Common myeloid progenitor, CD34-positive (primary cell): Measurements from ENCODE around the gene TMEM181.
"Not testable (repeated sequence)": the region's sequence is repeated elsewhere in the genome, so short reads cannot be mapped to it uniquely, and the experiment has no call there.

Source experiments
- CTCF ChIA-PET: fragments of 350-600 bp; sonication (Branson Sonifier 250); formaldehyde crosslinking; loops from one replicate; lab custom pipeline; 2021; ENCODE audit warnings: antibody characterized with exemption; lab: Charles Lee
- POLR2A ChIA-PET: fragments of 350-600 bp; sonication (Branson Sonifier 250); formaldehyde crosslinking; loops from one replicate; lab custom pipeline; 2021; ENCODE audit warnings: antibody characterized with exemption; lab: Charles Lee
- DNase-seq, 3 donors: peaks; one replicate each; pipeline versions ENCODE4 v3.0.0 to v3.0.0-alpha.2; 2013
- H3K27ac ChIP-seq, 2 experiments: 1 replicate in 1 of 2; 2 replicates in 1 of 2; pipeline ENCODE4 v1.7.0; 2013; ENCODE audit warnings: inconsistent platforms in 2 of 2, low read length in 2 of 2, mild to moderate bottlenecking in 2 of 2, low read depth in 1 of 2, moderate library complexity in 1 of 2; ENCODE audit not compliant: severe bottlenecking in 2 of 2, insufficient read depth in 1 of 2, poor library complexity in 1 of 2
- H3K27me3 ChIP-seq, 5 experiments: replicated peaks in 2 of 5; 1 replicate in 3 of 5; 2 replicates in 2 of 5; pipeline versions ENCODE4 v1.6.1 to v1.7.0; 2013; ENCODE audit warnings: low read length in 4 of 5, mild to moderate bottlenecking in 2 of 5, moderate library complexity in 2 of 5, inconsistent platforms in 1 of 5; ENCODE audit not compliant: insufficient read depth in 5 of 5, control insufficient read depth in 4 of 5
- H3K36me3 ChIP-seq, 4 experiments: 1 replicate in 2 of 4; 2 replicates in 2 of 4; pipeline versions ENCODE4 v1.6.1 to v1.7.0; 2013; ENCODE audit warnings: low read length in 3 of 4, control low read depth in 1 of 4, mild to moderate bottlenecking in 1 of 4; ENCODE audit not compliant: control insufficient read depth in 4 of 4, insufficient read depth in 4 of 4
- H3K4me1 ChIP-seq, 4 experiments: 1 replicate in 3 of 4; 2 replicates in 1 of 4; pipeline versions ENCODE4 v1.6.1 to v1.7.1; 2013; ENCODE audit warnings: low read length in 3 of 4, mild to moderate bottlenecking in 3 of 4, control low read depth in 1 of 4, inconsistent platforms in 1 of 4, moderate library complexity in 1 of 4; ENCODE audit not compliant: control insufficient read depth in 4 of 4, insufficient read depth in 4 of 4; ENCODE audit errors: control extremely low read depth in 1 of 4
- H3K4me3 ChIP-seq, 7 experiments: 1 replicate in 4 of 7; 2 replicates in 3 of 7; pipeline versions ENCODE4 v1.5.1 to v1.7.0; 2013; ENCODE audit warnings: mild to moderate bottlenecking in 7 of 7, low read length in 6 of 7, moderate library complexity in 6 of 7, inconsistent platforms in 2 of 7, low read depth in 2 of 7, control low read depth in 1 of 7; ENCODE audit not compliant: insufficient read depth in 4 of 7, control insufficient read depth in 1 of 7; ENCODE audit errors: extremely low read depth in 1 of 7
- H3K9me3 ChIP-seq, 5 experiments: 1 replicate in 4 of 5; 2 replicates in 1 of 5; pipeline versions ENCODE4 v1.6.1 to v1.7.1; 2013; ENCODE audit warnings: low read length in 4 of 5, mild to moderate bottlenecking in 2 of 5, inconsistent platforms in 1 of 5, low read depth in 1 of 5, moderate library complexity in 1 of 5; ENCODE audit not compliant: control insufficient read depth in 4 of 5, insufficient read depth in 2 of 5; ENCODE audit errors: control extremely low read depth in 1 of 5
- WGBS: methylation state at CpG from one replicate; pipeline ENCODE4 v1.1.5; 2013; ENCODE audit not compliant: insufficient coverage; 5-methylcytosine and 5-hydroxymethylcytosine counted together

TMEM181 gene

DNA sequence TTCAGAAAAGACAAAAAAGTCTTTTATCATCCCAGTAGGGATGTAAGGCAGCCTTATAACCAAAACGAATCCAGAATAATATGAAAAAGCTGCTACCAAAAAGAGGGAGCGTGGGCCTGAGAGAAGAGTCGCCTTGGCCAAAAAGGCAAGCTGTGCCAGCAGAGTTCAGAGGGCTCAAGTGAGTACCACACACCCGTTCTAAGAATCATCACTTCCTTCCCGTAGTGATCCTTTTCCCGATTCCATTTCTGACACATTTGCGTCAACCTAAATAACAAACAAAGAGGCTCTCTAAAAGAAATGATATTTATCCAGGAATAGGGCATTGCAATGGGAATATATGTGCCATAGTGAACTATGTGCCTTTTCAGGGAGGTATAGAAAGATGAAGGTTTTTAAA lies 3.8 kb upstream of the TMEM181 start:
- no peak overlapping the region for H3K27ac ChIP-seq
- CTCF ChIA-PET, result no interaction called here
- WGBS, result 100% methylated on average over 2 of the region's 7 CpGs
- H3K36me3 ChIP-seq, result no peaks in the 10 kb centered on the region
- no peaks in the 10 kb centered on the region for H3K9me3 ChIP-seq
- POLR2A ChIA-PET, result no interaction called here
- no peak overlapping the region for H3K4me3 ChIP-seq
- H3K4me1 ChIP-seq, result peaks cover 0 to 22% (median 16%) of the 10 kb centered on the region in 4 experiments
- no peak for DNase-seq
- no peaks in the 10 kb centered on the region for H3K27me3 ChIP-seq

- H3K9me3 ChIP-seq, H3K36me3 ChIP-seq, H3K27me3 ChIP-seq, DNase-seq, H3K27ac ChIP-seq, H3K4me3 ChIP-seq: not testable (repeated sequence)
- POLR2A ChIA-PET, result interaction anchor here (0.6 kb wide), 1 partner anchor 33 kb away, joined by 3 read pairs; no protein-coding TSS in a partner anchor
- WGBS, result 97% methylated on average over 3 of the region's 3 CpGs
- peaks cover 0 to 32% (median 26%) of the 10 kb centered on the region in 4 experiments for H3K4me1 ChIP-seq
- CTCF ChIA-PET, result interaction anchor here (1.3 to 2.1 kb wide), 3 partner anchors 9 to 14 kb away, joined by 3 to 7 read pairs (median 4); no protein-coding TSS in a partner anchor
These were observed 2.8 kb upstream of the TMEM181 start for GRCh38 chr6:158557110-158557509.

- H3K27me3 ChIP-seq, result no peaks in the 10 kb centered on the region
- DNase-seq, result no peak
- H3K9me3 ChIP-seq, result no peaks in the 10 kb centered on the region
- peaks cover 0 to 35% (median 28%) of the 10 kb centered on the region in 4 experiments for H3K4me1 ChIP-seq
- peaks cover 0 to 7% (median 0%) of the 10 kb centered on the region in 4 experiments for H3K36me3 ChIP-seq
- ChIA-PET POLR2A (no interaction called here), CTCF (interaction anchor here (1.3 to 2.1 kb wide), 4 partner anchors 10 to 15 kb away, joined by 3 to 7 read pairs (median 4); no protein-coding TSS in a partner anchor)
- WGBS, result 96% methylated on average over 5 of the region's 5 CpGs
- no peak overlapping the region for H3K4me3 ChIP-seq
- H3K27ac ChIP-seq, result no peak overlapping the region
These were observed 2.0 kb upstream of the TMEM181 start for GRCh38 chr6:158557927-158558326.

DNA sequence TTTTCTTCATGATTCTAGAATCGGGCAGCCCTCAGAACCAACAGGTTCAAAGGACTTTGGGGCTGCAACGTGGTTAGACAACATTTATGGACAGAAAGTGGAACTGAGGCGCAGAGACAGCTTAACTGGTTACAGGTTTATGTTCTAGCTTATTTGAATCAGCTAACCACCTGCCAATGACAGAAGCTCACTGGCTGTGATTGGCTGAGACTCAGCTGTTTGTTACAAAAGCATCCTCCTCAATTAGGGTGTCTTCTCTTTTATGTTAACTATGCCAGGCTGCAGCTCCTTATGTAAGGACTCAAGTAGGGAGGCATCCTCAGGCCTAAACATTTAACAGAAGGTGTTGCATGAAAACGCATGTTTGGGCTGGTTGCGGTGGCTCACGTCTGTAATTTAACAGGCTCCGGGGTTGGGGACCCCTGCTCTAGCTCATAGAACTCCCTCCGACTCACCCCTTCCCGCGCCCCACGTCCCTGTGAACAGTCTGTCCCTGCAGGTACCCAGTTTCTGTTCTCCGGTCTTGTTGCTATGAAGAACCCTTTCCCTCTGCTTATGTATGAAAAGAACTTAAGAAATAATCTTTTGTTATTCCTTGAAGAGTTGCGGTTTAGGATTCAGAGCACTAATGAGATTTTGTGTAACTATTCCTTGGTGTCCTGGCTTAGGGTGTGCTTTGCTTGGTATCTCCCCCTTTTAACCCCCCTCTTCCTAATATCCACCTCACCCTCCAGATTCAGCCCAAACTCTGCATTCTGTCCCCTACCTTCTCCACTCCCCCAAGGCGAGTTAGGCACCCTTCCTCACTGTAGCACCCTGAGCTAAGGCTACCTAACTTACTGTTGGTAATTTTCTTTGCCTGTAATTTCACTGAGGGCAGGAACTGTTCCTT lies 1.2 kb upstream of the TMEM181 start:
- H3K4me1 ChIP-seq, result peaks cover 0 to 35% (median 28%) of the 10 kb centered on the region in 4 experiments

DNA sequence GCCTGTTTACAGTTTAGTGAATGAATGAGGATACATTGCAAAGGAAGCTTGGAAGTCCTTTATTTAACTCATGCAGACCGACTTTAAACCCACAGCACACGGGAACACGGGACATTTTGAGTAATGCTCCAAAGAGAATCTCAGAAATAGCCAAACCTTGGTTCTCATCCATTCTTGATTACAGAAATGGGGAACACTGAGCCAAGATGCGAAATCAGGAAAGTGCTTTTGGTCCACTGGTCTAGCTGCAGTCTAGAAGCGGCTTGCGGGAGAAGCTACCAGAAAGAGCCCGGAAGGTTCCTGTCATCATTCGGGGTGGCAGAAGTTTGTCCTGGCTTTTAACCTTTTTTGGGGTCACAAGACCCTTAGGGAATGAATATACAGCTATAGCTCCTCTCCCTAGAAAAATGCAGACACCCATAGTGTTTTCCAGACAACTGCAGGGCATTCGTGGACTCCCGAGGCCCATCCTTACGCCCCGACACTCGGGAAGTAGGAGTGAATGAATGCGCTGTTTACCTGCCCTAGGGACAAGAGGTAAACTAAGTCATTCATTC lies 475 bp upstream of the TMEM181 start:
- Histone ChIP-seq H3K36me3 (peaks cover 0 to 7% (median 0%) of the 10 kb centered on the region in 4 experiments), H3K27me3 (no peaks in the 10 kb centered on the region), H3K4me3 (peak overlapping the region; percentile 71 to 93 (median 80)), H3K9me3 (no peaks in the 10 kb centered on the region), H3K4me1 (peaks cover 0 to 38% (median 33%) of the 10 kb centered on the region in 4 experiments), H3K27ac (peak overlapping the region in 1 of 2 experiments; percentile 89)
- WGBS, result 48% methylated on average over 12 of the region's 14 CpGs
- CTCF ChIA-PET, result interaction anchor here (1.1 to 2.1 kb wide), 6 partner anchors 9 to 345 kb away, joined by 3 to 7 read pairs (median 4); no protein-coding TSS in a partner anchor
- DNase-seq, result no peak
- POLR2A ChIA-PET, result no interaction called here

More for the DNA sequence above, 1.2 kb upstream of the TMEM181 start:
- Histone ChIP-seq H3K27ac (no peak overlapping the region), H3K9me3 (no peaks in the 10 kb centered on the region), H3K36me3 (peaks cover 0 to 7% (median 0%) of the 10 kb centered on the region in 4 experiments), H3K4me3 (peak overlapping the region in 1 of 7 experiments; percentile 80), H3K27me3 (no peaks in the 10 kb centered on the region)
- ChIA-PET POLR2A (interaction anchor here (0.5 kb wide), 1 partner anchor 11 kb away, joined by 4 read pairs; no protein-coding TSS in a partner anchor), CTCF (interaction anchor here (1.1 to 2.1 kb wide), 8 partner anchors 10 to 344 kb away, joined by 3 to 7 read pairs (median 4); no protein-coding TSS in a partner anchor)
- WGBS, result 93% methylated on average over 8 of the region's 14 CpGs
- no peak for DNase-seq

- WGBS, result 8% methylated on average over 16 of the region's 19 CpGs
- Histone ChIP-seq H3K36me3 (peaks cover 0 to 9% (median 0%) of the 10 kb centered on the region in 4 experiments), H3K27me3 (no peaks in the 10 kb centered on the region), H3K4me1 (peaks cover 0 to 35% (median 34%) of the 10 kb centered on the region in 4 experiments), H3K4me3 (peak overlapping the region; percentile 71 to 93 (median 80)), H3K9me3 (no peaks in the 10 kb centered on the region), H3K27ac (peak overlapping the region in 1 of 2 experiments; percentile 89)
- ChIA-PET POLR2A (no interaction called here), CTCF (interaction anchor here (1.3 kb wide), 1 partner anchor 9 kb away, joined by 3 read pairs; no protein-coding TSS in a partner anchor)
- DNase-seq, result peak in 2 of 3 donors; percentile 43 to 49
These were observed 987 bp downstream of the TMEM181 start for GRCh38 chr6:158560836-158561320.
